ENCODE measurements around the gene KCNH5.

GRCh38 chr14:62847168-62847567, 198.1 kb downstream of the KCNH5 start:
- TF ChIP-seq NFE2 (IDR thresholded peaks at IDR 0.05; ENCODE audit: low read depth) (no peak), CREB1 (IDR thresholded peaks at IDR 0.05) (no peak), CREB1 (CRISPR knock-in tag; IDR thresholded peaks at IDR 0.05) (no peak), CTCF (IDR thresholded peaks at IDR 0.05 in 2 of 3, conservative IDR thresholded peaks at IDR 0.05 in 1 of 3; ENCODE audit: insufficient read depth in 2 of 3, low read depth in 1 of 3, low read length in 3 of 3) (no peak), POLR2AphosphoS5 (IDR thresholded peaks at IDR 0.05; ENCODE audit: control insufficient read depth, insufficient read depth, low read depth, low read length) (no peak), PTTG1 (tag; IDR thresholded peaks at IDR 0.05; ENCODE audit: low read depth) (no peak), POLR2A (conservative IDR thresholded peaks at IDR 0.05) (no peak), SMARCC2 (IDR thresholded peaks at IDR 0.05; ENCODE audit: low read depth) (no peak), KDM5B (IDR thresholded peaks at IDR 0.05; ENCODE audit: insufficient replicate concordance, low read depth, low read length) (no peak), ZNF23 (CRISPR knock-in tag; IDR thresholded peaks at IDR 0.05) (no peak), FOXA1 (IDR thresholded peaks at IDR 0.05; ENCODE audit: borderline replicate concordance) (no peak), MECOM (CRISPR knock-in tag; IDR thresholded peaks at IDR 0.05) (no peak), EP300 (IDR thresholded peaks at IDR 0.05; ENCODE audit: low read length) (no peak), ATF3 (IDR thresholded peaks at IDR 0.05) (peak; percentile 29; the same call in 1 of the 2 replicates), ATF3 (CRISPR knock-in tag; conservative IDR thresholded peaks at IDR 0.05) (no peak)
